ELR (cell line): Measurements from ENCODE around the gene KIF7.

Experiments used
- DNase-seq: peaks from one replicate; pipeline ENCODE4 v3.0.0-alpha.2; 2015; ENCODE audit warnings: low read depth

The KIF7 gene

GRCh38 chr15:89648106-89649012 is 6.9 kb downstream of the KIF7 start:
- DNase-seq = no peak

- DNase-seq = peak; percentile 64
Observed at GRCh38 chr15:89647191-89647851, 7.9 kb downstream of the KIF7 start.

- no peak for DNase-seq
Observed at GRCh38 chr15:89646416-89647141, 8.7 kb downstream of the KIF7 start.

GRCh38 chr15:89645680-89646079 is 9.6 kb downstream of the KIF7 start:
- DNase-seq = no peak

- no peak for DNase-seq
Observed at GRCh38 chr15:89642106-89642505, 13.2 kb downstream of the KIF7 start.

- DNase-seq = no peak
Observed at GRCh38 chr15:89641053-89641452, 14.2 kb downstream of the KIF7 start.

- DNase-seq = no peak
Observed at GRCh38 chr15:89640245-89640644, 15.0 kb downstream of the KIF7 start.

GRCh38 chr15:89633585-89633984 is 21.7 kb downstream of the KIF7 start:
- no peak for DNase-seq

- DNase-seq = no peak
Observed at GRCh38 chr15:89632563-89633430, 22.5 kb downstream of the KIF7 start.

- no peak for DNase-seq
Observed at GRCh38 chr15:89631902-89632264, 23.4 kb downstream of the KIF7 start.

GRCh38 chr15:89630974-89631901 is 24.0 kb downstream of the KIF7 start:
- no peak for DNase-seq

GRCh38 chr15:89630260-89630659 is 25.0 kb downstream of the KIF7 start:
- DNase-seq = no peak

GRCh38 chr15:89629829-89630228 is 25.4 kb downstream of the KIF7 start:
- no peak for DNase-seq

- no peak for DNase-seq
Observed at GRCh38 chr15:89628806-89629715, 26.2 kb downstream of the KIF7 start.

- no peak for DNase-seq
Observed at GRCh38 chr15:89628301-89628700, 27.0 kb downstream of the KIF7 start.

- no peak for DNase-seq
Observed at GRCh38 chr15:89627256-89627970, 27.9 kb downstream of the KIF7 start.

GRCh38 chr15:89625716-89626115 is 29.6 kb downstream of the KIF7 start:
- no peak for DNase-seq

GRCh38 chr15:89623165-89623564 is 32.1 kb downstream of the KIF7 start:
- DNase-seq = no peak

GRCh38 chr15:89621547-89621946 is 33.7 kb downstream of the KIF7 start:
- no peak for DNase-seq
